ENCODE data around the gene CD247.
A peak's percentile ranks its signal among the peaks of the same experiment; 100 is the strongest.
"Not testable (repeated sequence)": the region's sequence is repeated elsewhere in the genome, so short reads cannot be mapped to it uniquely, and the experiment has no call there.

Gene CD247

DNA sequence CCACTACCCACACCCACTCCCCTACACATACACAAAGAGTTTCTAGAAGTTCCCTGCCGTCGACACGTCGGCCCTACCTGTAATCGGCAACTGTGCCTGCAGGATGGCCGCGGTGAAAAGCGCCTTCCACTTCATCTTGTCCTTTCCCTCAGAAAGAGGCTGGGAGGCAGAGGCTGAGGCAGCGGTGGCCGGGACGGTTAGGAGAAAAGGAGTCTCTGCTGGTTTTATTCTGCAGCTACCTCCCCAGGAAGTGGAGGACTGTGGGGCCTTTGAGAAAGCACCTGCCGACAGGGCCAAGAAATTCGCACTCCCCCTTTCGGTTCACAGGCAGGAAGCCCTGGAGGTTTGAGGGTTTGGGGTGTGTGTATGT, at the start of gene CD247:
CD247 (minus strand) TSS at position 199 of the 370 bp plus-strand sequence; CDS start at position 135, 64 bp downstream.
- Mint-ChIP-seq H3K27ac (peak within 1 kb of the TSS; percentile 99), H3K4me1 (ENCODE audit: low read depth) (peaks cover 44% of the 10 kb centered on the region), H3K36me3 (ENCODE audit: low read depth) (peaks cover 40% of the 10 kb centered on the region), H3K27me3 (ENCODE audit: low read depth) (peaks cover 14% of the 10 kb centered on the region), H3K4me3 (peak within 1 kb of the TSS; percentile 100), H3K9me3 (no peaks in the 10 kb centered on the region)

DNA sequence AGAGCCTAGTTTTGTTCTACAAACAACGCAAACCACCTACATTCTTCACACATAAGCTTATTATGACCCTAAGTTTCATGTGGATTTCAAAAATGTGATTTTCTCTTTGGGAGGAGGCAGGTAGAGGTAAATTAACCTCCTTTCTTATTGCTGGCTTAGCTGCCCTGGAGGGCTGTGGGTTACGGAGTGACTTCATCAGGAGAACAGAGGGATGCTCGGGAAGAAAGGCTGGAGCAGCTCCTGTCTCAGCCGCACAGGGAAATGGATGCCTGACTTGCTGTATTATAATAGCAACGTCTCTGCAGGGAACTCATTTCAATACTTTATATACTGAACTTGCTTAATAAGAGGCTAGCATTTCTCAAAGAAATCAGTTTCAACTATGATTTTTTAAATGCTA, 49.3 kb upstream of the CD247 start:
- H3K4me3 Mint-ChIP-seq = no peak overlapping the region
- H3K36me3 Mint-ChIP-seq (ENCODE audit: low read depth) = no peaks in the 10 kb centered on the region
- H3K27ac Mint-ChIP-seq = no peak overlapping the region
- H3K27me3 Mint-ChIP-seq (ENCODE audit: low read depth) = no peaks in the 10 kb centered on the region
- H3K4me1 Mint-ChIP-seq (ENCODE audit: low read depth) = peaks cover 2% of the 10 kb centered on the region
- H3K9me3 Mint-ChIP-seq = no peaks in the 10 kb centered on the region

DNA sequence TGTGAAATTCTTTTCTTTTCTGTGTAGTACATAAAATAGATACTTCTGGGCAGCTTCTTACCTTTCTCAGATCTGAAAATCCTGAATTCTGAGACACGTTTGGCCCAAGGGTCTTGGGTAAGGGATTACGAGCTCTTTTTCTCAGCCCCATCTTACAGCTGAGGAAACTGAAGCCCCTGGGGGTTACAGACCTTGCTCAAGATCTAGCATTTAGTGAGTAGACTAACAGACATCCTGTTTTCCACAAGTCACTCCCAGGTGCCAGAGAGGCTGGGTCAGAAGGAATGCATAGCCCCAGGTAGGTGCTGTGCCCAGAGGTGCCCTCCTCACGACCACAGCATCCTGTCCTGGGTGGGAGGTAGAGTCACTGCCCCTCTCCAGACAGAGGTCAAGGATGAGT, 48.4 kb upstream of the CD247 start:
- Mint-ChIP-seq H3K27ac (no peak overlapping the region), H3K27me3 (ENCODE audit: low read depth) (no peaks in the 10 kb centered on the region), H3K36me3 (ENCODE audit: low read depth) (no peaks in the 10 kb centered on the region), H3K4me3 (no peak overlapping the region), H3K9me3 (no peaks in the 10 kb centered on the region), H3K4me1 (ENCODE audit: low read depth) (peaks cover 2% of the 10 kb centered on the region)

DNA sequence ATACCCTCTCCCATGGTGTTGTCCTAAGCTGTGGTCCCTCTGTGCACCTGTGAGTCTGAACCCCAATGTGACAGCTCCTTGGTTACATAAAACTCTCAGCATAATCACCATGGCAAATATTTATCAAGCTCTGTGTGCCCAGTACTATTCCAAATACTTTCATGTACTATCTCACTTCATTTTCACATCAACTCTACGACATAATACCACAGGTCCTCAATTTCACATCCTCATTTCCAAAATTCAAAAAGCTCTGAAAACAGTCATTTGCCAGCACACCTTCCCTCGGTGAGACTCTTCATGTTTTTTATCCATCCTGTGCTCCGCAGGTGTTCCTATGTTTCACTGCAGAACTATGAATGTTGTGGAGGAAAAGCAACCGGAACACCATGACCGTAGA, 47.6 kb upstream of the CD247 start:
- no peaks in the 10 kb centered on the region for H3K27me3 Mint-ChIP-seq (ENCODE audit: low read depth)
- no peaks in the 10 kb centered on the region for H3K36me3 Mint-ChIP-seq (ENCODE audit: low read depth)
- H3K4me3 Mint-ChIP-seq = no peak overlapping the region
- no peaks in the 10 kb centered on the region for H3K9me3 Mint-ChIP-seq
- no peak overlapping the region for H3K27ac Mint-ChIP-seq
- H3K4me1 Mint-ChIP-seq (ENCODE audit: low read depth) = peaks cover 2% of the 10 kb centered on the region

DNA sequence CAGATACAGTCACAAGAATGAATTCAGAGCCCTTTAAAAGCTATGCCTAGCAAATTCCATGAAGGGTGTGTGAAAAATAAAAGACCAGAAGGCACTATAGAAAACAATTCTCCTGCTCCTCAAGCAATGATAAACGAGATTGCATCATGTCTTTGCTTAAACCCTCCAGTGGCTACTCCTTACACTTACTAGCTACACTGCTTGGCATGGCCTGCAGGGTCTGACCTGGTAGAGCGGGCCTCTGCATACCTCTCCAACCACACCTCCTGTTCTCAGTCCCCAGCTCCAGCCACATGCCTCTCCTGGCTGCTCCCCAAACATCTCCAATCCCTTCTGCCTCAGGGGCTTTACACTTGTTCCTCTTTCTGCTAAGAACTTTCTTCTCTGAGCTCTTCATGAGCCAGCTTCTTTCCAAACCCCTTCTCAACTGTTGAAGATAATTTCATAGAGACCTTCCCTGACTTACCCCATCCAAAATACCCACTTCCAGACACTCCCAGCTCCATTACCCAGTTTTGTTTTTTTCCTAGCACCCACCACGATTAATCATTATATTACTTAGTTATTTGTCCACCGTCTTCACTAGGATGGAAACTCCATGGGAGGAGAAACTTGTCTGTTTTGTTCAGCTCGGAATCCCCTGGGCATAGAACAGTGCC, 46.4 kb upstream of the CD247 start:
- H3K4me1 Mint-ChIP-seq (ENCODE audit: low read depth) = peaks cover 4% of the 10 kb centered on the region
- no peaks in the 10 kb centered on the region for H3K36me3 Mint-ChIP-seq (ENCODE audit: low read depth)
- H3K4me3 Mint-ChIP-seq = no peak overlapping the region
- H3K27me3 Mint-ChIP-seq (ENCODE audit: low read depth) = peaks cover 3% of the 10 kb centered on the region
- H3K27ac Mint-ChIP-seq = no peak overlapping the region
- no peaks in the 10 kb centered on the region for H3K9me3 Mint-ChIP-seq

DNA sequence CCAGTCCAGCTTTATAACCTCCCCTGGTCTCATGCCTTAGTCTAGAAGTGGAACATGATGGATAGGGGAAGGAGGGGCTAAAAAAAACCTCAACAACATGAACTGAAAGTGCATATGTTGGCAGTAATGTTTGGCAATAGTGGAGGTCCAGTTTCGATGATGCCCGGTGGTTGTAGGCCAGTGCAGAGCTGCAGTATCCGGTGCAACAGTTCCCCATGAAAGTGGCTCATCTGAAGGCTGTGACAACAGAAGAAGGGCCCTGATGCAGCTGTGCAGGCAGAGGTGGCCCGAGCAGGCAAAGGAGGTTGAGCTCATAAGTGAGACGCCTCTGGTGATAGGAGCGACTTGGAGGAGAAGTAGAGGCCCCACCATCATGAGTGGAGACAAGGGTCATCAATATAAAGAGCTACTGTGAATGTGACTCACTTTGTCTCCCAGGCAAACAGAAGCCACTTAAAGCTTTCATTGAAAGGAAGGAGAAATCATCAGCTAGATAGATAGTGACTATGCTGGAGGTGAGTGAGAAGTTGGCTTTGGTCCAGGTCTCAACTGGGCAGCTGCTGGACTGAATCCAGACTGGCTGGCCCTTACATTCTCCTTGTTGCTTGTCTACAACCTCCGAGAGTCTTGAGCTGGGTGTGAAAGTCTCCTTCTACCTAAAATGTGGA, 45.4 kb upstream of the CD247 start:
- Mint-ChIP-seq H3K9me3 (no peaks in the 10 kb centered on the region), H3K4me3 (no peak overlapping the region), H3K4me1 (ENCODE audit: low read depth) (peaks cover 4% of the 10 kb centered on the region), H3K27me3 (ENCODE audit: low read depth) (peaks cover 3% of the 10 kb centered on the region), H3K36me3 (ENCODE audit: low read depth) (no peaks in the 10 kb centered on the region), H3K27ac (no peak overlapping the region)

DNA sequence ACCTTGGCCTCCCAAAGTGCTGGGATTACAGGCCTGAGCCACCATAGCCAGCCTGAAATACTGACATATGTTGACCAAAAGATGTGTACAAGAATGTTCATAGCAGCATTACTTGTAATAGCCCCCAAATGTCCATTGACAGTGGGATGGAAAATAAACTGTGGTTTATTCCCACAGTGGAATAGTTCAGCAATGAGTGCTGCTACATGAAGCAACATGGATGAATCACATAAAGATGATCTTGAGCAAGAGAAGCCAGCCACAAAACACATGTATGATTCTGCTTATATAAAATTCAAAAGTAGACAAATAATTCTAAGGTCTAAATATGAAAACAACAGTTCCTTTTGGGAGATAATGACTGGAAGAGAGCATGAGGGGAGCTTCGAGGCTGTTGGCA, 44.4 kb upstream of the CD247 start:
- no peak overlapping the region for H3K27ac Mint-ChIP-seq
- H3K9me3 Mint-ChIP-seq = no peaks in the 10 kb centered on the region
- H3K27me3 Mint-ChIP-seq (ENCODE audit: low read depth) = peaks cover 9% of the 10 kb centered on the region
- H3K4me3 Mint-ChIP-seq = no peak overlapping the region
- H3K36me3 Mint-ChIP-seq (ENCODE audit: low read depth) = no peaks in the 10 kb centered on the region
- peaks cover 4% of the 10 kb centered on the region for H3K4me1 Mint-ChIP-seq (ENCODE audit: low read depth)

DNA sequence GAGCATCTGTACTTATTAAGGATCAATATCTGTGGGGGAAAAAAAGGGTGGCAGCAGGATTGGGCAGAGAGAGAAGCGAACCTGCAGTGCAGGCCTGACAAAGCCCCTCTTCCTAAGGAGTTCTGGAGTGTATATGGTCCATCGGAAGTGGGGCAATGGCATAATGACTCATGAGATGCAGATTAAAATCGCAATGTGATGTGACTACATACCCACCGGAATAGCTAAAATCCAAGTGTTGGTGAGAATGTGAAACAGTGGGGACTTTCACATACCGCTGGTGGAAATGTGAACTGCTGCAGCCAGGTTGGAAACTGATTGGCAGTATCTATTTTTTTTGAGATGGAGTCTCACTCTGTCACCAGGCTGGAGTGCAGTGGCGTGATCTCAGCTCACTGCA, 43.4 kb upstream of the CD247 start:
- peaks cover 2% of the 10 kb centered on the region for H3K4me1 Mint-ChIP-seq (ENCODE audit: low read depth)
- H3K4me3 Mint-ChIP-seq = no peak overlapping the region
- H3K36me3 Mint-ChIP-seq (ENCODE audit: low read depth) = no peaks in the 10 kb centered on the region
- no peak overlapping the region for H3K27ac Mint-ChIP-seq
- no peaks in the 10 kb centered on the region for H3K9me3 Mint-ChIP-seq
- peaks cover 13% of the 10 kb centered on the region for H3K27me3 Mint-ChIP-seq (ENCODE audit: low read depth)

DNA sequence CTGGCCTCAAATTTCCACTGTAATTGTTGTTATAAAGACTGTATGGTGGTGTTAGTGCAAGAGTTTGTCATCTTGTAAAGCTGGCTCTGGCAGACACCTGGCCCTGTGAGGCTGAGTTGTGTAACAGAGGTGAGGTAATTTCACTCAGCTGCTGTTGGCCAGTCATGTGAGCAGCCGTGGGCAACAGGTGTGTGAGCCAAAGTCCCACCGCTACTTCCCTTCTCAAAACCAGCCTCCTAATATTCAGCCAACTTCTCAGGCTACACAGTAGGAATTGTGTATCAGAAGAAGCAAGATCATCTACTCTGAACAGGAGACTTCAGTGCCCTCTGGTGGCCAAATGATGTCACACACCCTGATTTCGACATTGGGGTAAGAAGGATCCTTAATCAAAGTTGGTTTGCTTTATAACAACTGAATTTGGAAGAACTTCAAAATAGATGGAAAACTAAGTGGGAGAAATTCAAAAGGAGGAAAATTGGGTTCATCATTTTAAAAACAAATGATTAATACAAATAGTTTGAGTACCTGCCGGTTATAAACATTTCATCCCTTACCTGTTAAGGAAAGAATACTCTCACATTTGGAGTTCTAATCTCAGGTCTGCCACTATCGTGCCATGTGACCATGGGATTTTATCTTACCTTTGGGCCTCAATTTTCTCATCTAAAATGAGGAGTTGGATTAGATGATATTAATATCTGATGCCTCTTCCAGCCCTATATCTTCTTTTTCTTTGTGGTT, 37.8 kb upstream of the CD247 start:
- H3K9me3 Mint-ChIP-seq = no peaks in the 10 kb centered on the region
- H3K36me3 Mint-ChIP-seq (ENCODE audit: low read depth) = no peaks in the 10 kb centered on the region
- peaks cover 20% of the 10 kb centered on the region for H3K27me3 Mint-ChIP-seq (ENCODE audit: low read depth)
- no peak overlapping the region for H3K27ac Mint-ChIP-seq
- H3K4me3 Mint-ChIP-seq = no peak overlapping the region
- H3K4me1 Mint-ChIP-seq (ENCODE audit: low read depth) = peaks cover 26% of the 10 kb centered on the region

DNA sequence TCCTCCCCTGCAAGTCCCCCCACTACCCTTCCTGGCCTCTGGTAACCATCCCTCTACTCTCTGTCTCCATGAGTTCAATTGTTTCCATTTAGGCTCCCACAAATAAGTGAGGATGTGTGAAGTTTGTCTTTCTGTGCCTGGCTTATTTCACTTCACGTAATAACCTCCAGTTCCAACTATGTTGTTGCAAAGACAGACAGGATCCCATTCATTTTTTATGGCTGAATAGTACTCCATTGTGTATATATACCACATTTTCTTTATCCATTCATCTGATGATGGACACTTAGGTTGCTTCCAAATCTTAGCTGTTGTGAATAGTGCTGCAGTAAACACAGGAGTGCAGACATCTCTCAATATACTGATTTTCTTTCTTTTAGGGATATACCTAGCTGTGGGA, 36.7 kb upstream of the CD247 start:
- not testable (repeated sequence) for H3K9me3 Mint-ChIP-seq; H3K4me3 Mint-ChIP-seq; H3K27ac Mint-ChIP-seq; H3K36me3 Mint-ChIP-seq (ENCODE audit: low read depth)
- Mint-ChIP-seq H3K4me1 (ENCODE audit: low read depth) (peaks cover 30% of the 10 kb centered on the region), H3K27me3 (ENCODE audit: low read depth) (peaks cover 19% of the 10 kb centered on the region)

DNA sequence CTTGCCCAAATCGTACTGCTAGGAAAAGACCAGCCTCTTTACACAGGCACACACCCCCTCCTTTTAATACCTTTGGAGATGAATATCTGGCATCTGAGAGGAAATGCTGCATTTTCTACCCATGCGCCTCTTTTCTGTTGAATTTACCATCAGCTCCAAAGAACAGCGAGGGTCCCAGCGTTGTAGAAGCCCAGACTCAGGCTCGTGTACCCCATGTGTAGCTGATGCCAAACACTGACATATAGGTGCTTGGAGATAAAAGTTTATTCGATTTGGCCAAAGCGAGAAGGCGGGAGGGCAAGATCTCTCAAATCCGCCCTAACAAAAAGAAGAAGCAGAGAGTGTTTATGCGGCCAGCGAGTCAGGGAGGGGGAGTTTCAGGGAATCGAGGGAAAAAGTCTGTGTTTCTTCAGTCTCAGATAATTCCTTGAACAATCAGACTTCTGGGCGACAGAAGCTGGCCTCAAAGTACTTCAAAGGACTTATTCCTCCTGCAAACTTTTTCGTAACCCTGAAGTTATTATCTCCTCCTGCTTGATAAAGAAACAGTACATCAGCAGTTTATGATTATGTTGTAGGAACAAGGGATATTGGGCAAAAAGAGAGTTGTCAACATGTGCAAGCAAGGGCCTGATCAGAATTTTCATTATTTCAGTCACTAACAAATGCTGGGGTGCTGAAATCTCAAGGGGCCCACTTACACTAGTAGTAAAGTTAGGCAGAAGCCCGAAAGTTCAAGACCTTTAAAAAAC, 35.9 kb upstream of the CD247 start:
- Mint-ChIP-seq H3K27ac (no peak overlapping the region), H3K27me3 (ENCODE audit: low read depth) (peaks cover 17% of the 10 kb centered on the region), H3K4me3 (peak overlapping the region; percentile 85), H3K4me1 (ENCODE audit: low read depth) (peaks cover 30% of the 10 kb centered on the region), H3K36me3 (ENCODE audit: low read depth) (no peaks in the 10 kb centered on the region), H3K9me3 (no peaks in the 10 kb centered on the region)

DNA sequence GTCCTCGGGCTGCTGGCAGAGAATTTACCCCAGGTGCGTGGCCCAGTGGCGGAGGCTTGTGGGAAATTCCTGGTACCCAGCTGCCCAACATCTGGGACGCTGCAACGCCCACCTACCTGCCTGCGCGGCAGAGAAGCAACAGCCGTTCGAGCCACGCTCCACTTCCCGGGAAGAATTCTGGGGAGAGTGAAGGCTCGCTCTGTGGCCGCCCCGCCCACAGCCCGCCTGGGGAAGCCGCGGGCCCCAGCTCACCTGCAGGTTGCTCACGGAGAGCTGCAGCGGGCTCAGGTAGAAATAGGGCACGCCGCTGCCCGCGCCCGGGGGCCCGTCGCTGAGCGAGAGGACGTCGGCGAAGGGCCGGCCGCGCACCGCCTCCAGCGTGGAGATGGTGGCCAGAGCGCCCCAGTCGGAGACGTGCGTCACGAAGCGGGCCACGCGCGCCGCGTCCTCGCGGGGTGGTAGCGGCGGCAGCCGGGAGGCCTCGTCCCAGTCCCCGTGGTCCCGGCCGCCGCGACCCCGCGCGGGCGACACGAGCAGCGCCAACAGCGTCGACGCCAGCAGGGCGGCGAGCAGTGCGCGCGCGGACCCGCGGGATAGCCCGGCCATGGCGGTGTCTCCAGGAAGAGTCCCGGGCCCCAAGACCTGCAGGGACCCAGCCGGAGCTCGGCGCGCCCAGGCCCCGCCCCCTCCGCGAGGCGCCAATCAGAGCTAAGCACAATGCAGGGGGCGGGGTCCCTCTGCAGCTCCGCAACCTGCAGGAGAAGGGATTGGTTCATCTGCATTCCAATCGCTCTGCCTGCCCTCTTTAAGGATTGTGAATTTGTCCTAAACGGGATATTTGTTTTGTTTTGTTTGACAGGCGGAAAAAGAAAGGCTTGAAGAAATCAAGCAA, 35.1 kb upstream of the CD247 start, which contains the start of gene CREG1:
CREG1 (minus strand) TSS at position 627 of the 892 bp plus-strand sequence.
- H3K4me3 Mint-ChIP-seq = peak within 1 kb of the TSS; percentile 85
- H3K27ac Mint-ChIP-seq = peak within 1 kb of the TSS; percentile 41
- H3K4me1 Mint-ChIP-seq (ENCODE audit: low read depth) = peaks cover 33% of the 10 kb centered on the region
- H3K36me3 Mint-ChIP-seq (ENCODE audit: low read depth) = no peaks in the 10 kb centered on the region
- H3K9me3 Mint-ChIP-seq = no peaks in the 10 kb centered on the region
- H3K27me3 Mint-ChIP-seq (ENCODE audit: low read depth) = peaks cover 17% of the 10 kb centered on the region

DNA sequence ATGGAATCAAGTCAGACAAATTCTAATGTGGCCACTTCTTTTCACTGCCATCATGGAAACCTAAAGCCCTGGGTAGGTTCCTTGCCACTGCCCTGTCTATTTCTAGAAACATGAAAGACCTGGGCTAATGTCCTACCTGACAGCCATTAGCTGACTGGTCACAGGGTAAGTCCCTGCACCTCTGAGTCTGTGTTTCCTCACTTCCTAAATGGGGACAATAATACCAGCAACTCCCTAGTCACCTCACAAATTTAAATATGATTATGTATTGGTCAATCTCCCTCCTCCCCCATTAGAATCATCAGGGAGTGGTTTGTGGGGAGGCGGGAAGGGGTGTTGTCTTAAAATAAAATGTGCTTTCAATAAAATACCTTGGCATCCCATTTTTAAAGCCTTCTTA, 33.0 kb upstream of the CD247 start:
- Mint-ChIP-seq H3K9me3 (no peaks in the 10 kb centered on the region), H3K4me3 (no peak overlapping the region), H3K27me3 (ENCODE audit: low read depth) (peaks cover 7% of the 10 kb centered on the region), H3K4me1 (ENCODE audit: low read depth) (peaks cover 36% of the 10 kb centered on the region), H3K27ac (no peak overlapping the region), H3K36me3 (ENCODE audit: low read depth) (peaks cover 12% of the 10 kb centered on the region)

All from T-helper 1 cell treated with Interleukin-12 subunit alpha and Interleukin-12 subunit beta and Interleukin-4 antibody, amounts not matched to agents 30 μg/mL and 1 μg/mL, for 36 hours (primary cell).